NAMALWA (cell line): ENCODE measurements around the gene PLLP.

Experiments
- DNase-seq: peaks from one replicate; pipeline ENCODE4 v3.0.0-alpha.2; 2015; ENCODE audit warnings: low spot score

Gene PLLP

DNA sequence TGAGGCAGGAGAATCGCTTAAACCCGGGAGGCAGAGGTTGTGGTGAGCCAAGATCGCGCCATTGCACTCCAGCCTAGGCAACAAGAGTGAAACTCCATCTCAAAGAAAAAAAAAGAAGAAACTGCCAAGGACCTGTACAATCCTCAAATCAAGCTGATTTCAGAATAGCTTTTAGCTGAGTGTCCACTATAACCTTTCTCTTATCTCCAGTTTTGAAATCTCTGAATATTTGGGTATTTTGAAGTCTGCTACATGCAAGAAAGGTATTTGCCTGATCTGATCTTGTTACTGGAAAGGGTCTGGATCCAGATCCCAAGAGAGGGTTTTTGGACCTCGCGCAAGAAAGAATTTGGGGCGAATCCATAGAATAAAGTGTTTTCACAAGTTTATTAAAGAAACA, 58.5 kb downstream of the PLLP start:
- no peak for DNase-seq

DNA sequence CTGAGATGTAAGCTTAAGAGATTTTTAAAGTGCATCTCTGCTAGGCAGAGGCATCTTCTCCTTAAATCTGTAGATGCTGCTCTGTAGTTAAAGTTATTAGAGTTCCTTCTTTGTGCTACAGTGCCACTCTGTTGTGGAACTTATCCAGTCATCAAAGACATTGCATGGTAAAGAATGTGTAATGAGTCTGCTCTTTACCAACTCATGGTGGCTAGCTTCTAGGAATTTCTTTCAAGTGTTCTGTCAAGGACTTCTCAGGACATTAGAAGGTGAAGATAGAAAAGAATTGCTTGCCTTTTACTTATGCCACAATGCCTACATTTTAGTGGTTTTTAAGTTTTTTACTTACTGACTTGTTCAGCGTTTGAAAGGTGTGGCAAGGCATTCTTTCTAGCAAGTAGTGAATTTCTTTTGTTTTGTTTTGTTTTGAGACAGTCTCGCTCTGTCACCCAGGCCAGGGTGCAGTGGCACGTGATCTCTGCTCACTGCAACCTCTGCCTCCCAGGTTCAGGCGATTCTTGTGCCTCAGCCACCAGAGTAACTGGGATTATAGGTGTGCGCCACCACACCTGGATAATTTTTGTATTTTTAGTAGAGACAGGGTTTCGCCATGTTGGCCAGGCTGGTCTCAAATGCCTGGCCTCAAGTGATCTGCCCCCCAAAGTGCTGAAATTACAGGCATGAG, 59.7 kb downstream of the PLLP start:
- no peak for DNase-seq

DNA sequence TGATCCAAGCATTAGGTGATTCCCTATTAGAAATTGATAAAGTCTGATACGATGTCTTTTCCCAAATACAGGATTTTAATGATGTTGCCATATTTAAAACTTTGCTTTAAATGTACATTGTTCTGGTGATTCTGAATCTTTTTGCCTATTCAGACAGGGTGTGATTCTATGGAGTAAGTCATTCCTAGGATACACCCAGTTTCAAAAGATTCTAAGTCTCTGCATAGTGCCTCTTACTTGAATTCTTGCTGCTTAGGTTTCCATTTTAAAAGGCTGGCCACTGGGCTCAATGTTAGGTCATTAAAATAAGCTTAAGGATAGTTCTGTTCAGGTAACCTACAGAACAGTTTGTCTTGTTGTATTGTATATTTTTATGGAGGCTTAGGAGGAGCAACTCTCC, 61.4 kb downstream of the PLLP start:
- DNase-seq, result no peak

DNA sequence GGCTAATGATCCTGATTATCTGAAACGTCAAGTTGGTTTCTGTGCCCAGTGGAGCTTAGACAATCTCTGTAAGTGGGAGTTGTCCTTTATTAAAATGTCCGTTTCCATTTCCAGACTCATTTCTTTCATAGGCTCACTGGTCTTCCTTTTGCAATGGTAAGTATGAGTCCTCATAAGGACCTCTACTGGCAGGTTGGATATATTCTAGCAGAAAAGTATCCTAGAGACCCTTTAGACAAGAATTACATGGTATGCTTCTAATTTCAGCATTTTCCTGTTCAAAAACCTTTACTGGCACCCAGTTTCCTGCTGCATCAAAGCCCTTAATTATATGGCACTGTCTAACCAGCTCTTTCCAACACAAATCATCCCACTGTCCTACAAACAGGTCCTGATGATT, 67.5 kb downstream of the PLLP start:
- no peak for DNase-seq

DNA sequence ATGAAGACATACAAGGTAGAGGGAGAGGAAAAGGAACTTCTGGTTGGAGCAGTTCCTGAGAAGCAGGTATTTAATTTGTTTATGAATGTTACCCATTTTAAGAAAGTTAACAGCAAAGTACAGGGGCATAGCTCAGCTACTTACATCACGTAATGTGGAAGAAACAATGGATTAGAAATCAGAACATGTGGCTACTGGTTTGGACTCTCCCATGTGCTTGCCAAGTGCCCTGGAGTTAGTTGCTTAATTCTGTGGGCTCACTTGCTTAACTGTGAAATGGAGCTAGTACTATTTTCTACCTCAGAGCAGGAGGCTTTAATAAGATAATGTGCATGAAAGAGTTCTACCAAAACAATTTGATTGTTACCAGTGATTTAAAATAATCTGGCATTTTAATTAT, 71.0 kb downstream of the PLLP start:
- no peak for DNase-seq

DNA sequence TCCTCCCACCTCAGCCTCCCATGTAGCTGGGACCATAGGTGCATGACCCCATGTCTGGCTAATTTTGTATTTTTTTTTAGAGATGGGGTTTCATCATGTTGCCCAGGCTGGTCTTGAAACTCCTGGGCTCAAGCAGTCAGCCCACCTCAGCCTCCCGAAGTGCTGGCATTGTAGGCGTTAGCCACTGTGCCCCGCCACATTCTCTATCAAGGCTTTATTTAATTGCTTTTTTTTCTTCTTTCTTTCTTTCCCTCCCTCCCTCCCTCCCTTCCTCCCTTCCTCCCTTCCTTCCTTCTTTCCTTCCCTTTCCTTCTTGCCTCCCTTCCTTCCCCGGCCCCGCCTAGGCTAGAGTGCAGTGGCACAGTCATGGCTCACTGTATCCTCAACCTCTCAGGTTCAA, 74.7 kb downstream of the PLLP start:
- DNase-seq, result no peak

DNA sequence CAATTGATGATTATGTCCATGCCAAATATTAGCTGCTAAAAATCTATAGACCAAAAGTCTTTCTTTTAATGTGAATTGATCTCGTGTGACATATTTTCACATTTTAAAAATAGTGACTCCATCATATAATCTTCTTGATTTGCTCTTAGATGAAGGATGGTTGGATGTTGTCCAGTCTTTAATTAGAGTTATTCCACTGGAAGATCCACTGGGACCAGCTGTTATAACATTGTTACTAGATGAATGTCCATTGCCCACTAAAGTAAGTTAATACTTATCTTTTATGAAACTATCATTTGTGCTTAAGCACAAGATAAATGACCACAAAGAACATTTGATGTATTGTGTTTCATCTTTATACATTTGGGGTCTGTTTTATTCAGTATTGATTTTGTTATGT, 75.5 kb downstream of the PLLP start:
- no peak for DNase-seq
